ENCODE data around the gene YIF1A.
"Not testable (repeated sequence)": the region's sequence is repeated elsewhere in the genome, so short reads cannot be mapped to it uniquely, and the experiment has no call there.

YIF1A gene

DNA sequence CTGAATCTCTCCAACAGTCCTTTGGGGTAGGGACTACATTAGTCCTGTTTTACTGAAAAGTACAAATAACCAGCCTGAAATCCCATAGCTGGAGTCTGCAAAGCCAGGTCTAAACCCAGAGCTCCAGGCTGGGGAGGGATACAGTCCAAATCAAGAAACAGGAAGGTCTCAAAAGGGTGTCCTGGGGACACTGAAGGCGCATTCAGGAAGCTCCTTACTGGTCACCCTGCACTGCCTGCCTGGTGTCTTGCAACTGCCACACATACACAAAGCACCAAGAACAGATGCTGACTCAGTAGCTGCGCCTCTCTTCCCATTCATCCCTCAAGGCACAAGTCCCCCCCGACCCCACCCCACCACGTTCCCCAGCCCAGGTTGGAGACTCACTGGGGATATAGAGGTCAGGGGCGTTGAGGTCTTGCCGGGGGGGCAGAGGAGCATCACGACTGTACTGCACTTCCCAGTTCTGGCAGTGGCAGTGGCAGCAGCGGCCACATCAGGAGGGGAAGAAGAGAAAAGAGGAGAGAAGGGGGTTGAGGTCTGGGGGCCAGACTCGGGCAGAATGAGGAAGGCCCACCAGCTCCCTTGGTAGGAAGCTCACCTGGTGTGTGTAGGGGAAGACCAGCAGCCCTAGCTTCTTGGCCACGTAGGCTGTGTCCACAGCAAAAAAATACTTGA, 1.6 kb downstream of the YIF1A start:
- DNase-seq (ENCODE audit: low read depth in 3 of 3), result no peak

DNA sequence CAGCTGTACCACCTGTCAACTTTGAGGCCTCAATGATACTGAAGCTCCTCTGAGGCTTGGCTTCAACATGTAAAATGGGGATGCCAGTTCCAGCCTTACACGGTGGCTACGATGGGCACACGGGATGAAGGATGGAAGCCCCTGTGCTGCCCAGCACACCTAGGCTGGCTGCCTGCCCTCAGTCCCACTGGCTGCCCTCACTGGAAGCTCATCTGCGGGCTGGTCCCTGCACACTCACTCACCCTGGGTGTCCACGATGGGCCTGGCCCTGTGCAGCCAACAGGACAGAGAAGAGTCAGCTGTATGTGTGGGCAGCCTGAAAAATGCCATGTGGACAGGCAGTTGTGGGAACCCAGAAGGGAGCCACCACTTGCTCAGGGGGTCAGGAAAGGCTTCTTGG, 2.2 kb downstream of the YIF1A start:
- no peak for DNase-seq (ENCODE audit: low read depth in 3 of 3)

DNA sequence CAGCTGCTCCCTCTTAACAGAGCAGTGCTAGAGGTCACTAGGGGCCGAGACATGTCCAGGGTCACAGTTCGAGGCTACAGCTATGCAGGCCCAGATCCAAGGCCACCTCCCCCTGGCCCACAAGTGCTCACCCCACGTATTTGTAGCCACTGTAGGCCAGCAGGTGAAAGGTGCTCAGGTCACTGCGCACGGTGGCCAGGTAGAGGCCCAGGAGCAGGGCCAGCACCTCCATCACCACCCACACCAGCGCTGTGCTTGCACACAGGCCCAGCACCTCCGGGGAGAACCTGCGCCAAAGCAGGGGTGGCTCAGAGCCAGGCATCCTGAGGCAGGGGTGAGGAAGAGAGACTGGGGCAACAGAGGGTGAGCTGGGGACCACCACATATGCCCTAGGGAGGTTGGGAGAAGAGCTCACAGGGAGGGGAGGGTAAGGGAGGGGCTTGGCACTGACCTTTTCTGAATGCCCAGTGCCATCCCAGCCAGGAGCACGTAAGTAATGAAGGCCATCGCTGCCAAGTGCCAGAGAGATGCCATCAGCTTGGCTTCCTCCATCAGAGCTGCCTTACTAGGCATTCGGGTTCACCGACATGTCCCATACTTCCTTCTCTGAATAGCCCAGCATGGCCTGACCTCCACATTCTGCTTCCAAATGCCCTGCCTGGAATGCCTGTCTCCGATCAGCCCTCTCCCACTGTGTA, 3.5 kb downstream of the YIF1A start:
- no peak for DNase-seq (ENCODE audit: low read depth in 3 of 3)

DNA sequence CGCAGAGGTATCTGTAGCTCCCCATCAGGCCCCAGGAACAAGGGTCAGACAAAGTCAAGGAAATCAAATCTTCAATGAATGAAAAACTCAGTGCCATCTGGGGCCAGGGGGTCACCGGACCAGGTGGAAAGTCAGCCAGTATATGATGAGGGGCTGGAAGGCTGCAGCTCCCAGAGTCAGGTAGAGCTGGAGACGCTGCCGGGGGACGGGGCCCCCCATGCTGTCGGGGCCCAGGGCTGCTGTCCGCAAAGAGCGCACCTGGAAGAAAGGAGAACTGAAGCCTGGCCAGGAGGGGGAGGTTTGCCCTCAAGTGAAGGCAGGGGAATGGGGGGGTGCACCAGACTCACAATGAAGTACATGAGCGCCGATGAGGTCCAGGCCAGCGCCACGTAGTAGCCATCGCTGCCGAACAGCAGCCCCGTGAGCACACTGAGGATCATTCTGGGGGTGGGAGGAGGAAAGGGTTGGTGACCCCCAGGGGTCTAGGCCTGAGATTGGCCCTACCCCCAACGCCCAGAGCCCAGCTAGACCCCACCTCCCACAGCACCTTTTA, 4.3 kb downstream of the YIF1A start:
- no peak for DNase-seq (ENCODE audit: low read depth in 3 of 3)

DNA sequence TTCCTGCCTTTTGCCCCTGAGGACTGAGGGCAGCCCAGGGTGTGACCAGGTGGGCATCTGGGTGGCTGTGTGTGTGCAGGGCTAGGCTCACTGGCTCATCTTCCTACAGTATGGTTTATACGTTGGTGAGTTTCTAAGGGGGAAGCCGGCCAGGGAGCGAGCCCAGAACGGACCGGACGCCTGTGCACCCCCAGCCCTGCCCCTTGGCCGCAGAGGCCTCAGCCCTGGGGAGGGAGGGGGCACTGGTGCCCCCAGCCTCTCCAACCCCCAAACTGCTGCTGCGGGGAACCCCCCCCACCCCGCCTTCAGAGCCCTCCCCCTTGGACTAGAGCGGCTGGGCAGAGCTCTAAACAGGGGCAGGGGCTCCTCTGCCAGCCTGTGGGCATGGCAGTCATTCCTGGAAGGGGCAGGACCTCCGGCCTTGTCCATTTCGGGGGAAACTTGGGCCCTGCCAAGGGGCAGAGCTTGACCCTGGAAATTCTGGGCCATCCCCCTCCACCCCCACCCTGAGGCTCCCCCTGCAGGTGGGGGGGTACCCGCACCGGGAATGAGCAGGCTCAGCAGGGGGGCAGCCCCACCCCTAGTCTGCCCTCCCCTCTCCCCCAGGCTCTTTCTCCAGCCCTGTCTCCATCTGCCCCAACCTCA, 5.4 kb downstream of the YIF1A start:
- DNase-seq (ENCODE audit: low read depth in 3 of 3), result no peak

DNA sequence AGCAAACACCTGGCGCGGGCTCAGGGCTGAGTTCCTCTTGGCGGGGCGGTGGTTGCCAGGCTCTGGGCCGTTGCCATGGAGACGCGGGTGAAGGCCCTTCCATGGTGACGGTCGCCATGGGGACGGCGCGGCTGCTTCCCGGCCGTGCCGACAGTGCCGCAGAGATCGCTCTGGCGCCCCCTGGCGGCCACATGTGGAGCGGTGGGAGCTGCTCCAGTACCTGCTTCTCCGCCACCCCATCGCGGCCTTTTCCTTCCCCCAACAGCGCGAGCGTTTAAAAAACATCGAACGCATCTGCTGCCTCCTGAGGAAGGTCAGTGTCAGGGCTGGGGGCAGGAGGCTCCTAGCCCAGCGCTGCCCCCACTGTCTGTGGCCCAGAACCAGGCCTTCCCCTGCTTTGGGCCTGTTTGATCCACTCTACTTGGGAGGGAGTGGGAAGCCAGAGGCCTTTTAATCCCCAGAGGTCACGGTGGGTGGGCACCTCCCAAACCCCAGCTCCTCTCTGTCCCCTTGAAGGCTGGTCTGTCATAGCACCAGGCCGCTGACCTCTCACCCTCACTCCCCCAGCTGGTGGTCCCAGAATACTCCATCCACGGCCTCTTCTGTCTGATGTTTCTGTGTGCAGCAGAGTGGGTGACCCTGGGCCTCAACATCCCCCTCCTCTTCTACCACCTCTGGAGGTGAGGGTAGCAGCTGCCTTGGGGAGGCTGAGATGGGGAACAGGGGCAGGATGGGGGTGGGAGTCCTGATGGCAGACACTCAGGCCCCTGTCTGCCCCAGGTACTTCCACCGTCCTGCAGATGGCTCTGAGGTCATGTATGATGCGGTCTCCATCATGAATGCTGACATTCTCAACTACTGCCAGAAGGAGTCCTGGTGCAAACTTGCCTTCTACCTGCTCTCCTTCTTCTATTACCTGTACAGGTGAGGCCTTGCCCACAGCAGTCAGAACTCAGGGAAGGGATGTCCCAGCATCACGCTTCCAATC, 6.2 kb downstream of the YIF1A start:
- DNase-seq (ENCODE audit: low read depth in 3 of 3), result peak; percentile 96 to 98 (median 98)

DNA sequence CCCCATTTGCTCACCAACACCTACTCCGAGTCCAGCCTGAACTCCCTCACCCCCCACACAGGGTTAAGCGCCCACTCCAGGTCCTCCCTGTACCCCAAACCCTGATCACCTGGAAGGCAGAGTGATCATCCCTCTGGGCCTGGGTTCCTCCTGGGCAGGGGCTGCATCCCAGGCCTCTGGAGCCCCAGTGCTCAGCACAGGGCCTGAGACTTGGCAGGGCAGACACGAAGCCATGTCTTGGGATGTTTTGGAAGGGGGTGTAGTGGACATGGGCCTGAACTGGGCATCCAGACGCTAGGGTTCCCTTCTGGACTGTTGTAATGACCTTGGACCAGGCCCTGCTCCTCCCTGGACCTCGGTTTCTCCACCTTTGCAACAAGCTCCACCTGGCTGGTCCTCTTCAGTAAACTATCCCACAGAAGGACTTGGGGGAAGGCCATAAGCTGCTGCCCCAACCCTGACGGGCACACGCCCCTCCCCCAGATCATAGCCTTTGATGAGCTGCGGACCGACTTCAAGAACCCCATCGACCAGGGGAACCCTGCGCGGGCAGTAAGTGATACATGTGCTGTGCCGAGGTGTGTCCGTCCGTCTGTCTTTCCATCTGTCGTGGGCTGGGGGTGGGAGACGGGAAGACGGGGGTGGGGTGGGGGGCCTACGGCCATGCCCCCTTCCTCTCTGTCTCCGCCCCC, 7.0 kb downstream of the YIF1A start:
- DNase-seq (ENCODE audit: low read depth in 3 of 3), result no peak

DNA sequence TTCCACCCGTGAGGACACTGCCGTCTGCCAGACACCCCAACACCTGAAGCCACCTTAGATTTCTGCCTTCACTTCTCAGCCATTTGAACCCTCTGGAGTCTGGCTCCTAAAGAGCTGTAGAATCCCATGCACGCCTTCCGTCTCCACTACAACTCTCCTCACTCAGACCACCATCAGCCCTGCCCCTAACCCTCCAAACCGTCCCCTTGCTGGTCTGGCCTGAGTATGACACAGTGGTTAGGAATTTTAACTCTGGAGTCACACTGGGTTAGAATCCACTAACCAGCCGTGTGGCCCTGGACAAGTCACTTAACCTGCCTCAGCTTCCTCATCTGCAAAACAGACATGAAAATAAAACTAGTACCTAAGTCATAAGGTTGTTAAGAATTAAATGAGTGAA, 7.9 kb downstream of the YIF1A start:
- no peak for DNase-seq (ENCODE audit: low read depth in 3 of 3)

DNA sequence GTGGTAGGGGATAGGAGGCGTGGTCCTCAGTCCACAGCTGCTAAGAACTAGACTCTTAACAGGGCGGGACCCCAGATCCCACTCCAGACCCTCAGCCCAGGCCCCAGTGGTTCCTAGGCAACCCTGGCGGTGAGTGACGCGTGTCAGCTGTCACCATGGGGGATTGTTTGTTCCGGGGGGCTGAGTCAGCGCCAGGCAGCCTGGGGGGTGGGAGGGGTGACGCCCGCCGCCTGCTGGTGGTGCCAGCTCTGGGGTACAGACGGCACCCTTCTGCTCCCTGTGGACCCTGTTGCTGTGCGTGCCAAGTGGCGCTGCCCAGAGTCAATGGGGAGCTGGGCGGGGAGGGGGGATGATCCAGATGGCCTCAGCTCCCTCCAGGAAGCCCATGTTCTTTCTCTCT, 8.5 kb downstream of the YIF1A start:
- DNase-seq (ENCODE audit: low read depth in 3 of 3), result no peak

DNA sequence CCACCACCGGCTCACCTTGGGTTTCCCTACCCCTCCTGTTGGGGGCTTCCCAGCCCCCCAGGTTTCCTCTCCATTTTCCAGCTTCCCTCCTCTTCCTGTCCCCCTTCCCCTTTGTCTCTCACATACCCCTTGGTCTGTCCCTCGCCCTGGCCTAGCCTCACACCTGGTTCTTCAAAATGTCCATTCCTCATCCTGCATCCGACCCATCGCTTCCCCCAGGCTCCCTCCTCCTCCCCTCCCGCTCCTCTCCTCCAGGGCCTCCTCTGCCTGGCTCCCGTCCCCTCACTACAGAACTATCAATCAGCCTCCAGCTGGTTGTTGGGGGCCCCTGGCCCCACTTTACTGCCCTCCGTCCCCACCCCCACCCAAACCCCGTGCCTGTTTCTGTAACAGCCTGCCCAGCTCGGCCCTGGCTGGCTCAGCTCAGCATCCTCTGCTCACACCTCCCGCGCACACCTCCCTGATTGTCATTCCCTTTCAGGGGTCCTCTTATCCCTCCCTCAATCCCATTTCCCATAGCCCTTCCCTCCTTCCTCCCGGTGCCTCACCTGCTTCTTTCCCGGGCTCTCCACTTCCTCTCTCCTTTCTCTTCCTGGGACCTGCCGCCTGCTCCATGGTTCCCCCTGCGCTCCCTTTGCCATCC, 9.7 kb downstream of the YIF1A start:
- DNase-seq (ENCODE audit: low read depth in 3 of 3), result no peak

DNA sequence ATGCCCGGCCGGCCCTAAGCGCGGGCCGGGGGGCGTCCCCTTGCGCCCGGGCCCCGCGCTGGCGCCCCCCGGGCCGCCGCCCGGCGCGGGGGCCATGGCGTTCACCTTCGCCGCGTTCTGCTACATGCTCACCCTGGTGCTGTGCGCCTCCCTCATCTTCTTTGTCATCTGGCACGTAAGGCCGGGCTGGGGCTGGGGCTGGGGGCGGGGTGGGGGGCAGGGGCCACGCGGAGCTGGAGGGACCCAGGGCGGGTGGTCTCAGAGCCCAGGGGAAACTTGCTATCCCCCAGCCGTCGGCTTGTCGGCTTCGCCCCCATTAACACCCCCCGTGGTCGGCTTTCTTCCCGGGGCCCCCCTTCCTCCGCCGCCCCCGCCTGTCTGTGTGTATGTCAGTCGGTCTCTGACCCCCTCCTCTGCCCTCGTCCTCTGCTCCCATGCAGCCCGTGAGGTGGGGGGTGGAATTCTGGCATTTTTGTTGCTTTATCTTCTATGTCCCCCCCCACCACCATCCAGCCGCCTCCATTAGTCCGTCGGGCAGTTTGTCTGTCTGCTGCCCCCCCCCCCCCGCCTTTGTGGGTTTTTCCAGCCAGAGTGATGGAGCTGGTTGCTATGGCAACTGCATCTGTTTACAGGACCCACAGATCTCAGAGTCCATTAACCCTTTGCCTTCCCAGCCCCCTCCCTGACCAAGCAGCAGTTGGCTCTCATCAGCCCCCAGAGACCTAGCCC, 10.4 kb downstream of the YIF1A start:
- DNase-seq (ENCODE audit: low read depth in 3 of 3), result no peak

DNA sequence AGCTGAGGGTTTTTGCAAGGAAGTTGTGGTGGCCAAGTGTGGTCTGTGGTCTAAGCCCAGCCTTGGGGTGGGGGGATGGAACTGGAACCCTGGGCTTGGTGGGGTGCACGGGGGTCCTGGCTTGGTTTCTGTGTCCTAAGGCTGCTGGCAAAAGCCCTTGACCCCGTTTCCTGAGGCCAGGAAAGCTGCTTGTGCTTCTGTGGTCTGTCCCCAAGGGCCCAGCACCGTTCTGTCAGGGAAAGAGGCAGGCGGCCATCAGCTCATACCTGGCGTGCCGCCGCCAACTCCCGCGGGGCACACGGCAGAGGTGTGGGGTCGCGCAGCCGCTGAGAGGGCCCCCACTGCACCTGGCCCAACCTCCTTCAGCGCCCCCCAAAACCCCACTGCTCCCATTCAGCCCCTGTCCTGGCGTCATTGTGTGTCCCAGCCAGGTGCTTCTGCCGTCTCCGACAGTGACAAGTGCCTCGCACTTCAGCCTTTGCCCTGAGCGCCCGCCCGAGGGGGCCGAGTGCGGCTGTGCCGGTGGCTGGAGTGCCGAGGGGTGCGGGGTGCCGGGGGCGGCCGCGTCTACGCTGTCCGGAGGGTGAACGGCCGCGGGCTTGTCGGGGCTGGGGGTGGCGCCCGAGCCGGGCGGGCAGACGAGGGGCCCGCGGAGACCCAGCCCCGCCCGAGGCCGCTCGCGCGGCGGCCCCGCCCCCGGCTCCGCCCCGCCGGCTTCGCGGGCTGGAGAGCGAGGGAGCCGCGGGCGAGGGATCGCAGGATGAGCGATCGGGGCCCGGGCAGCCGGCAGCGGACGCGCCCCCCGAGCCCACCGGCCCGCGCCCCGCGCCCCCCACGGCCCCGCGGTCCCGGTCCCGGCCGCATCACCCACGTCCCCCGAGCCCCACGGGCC, 11.2 kb downstream of the YIF1A start, which contains the start of gene CNIH2:
Gene CNIH2, plus strand, starts transcription at position 705 of the 892 bp plus-strand sequence. CDS start 282 bp downstream, outside the sequence.
- DNase-seq (ENCODE audit: low read depth in 3 of 3), result peak in 1 of 3 experiments; percentile 38

DNA sequence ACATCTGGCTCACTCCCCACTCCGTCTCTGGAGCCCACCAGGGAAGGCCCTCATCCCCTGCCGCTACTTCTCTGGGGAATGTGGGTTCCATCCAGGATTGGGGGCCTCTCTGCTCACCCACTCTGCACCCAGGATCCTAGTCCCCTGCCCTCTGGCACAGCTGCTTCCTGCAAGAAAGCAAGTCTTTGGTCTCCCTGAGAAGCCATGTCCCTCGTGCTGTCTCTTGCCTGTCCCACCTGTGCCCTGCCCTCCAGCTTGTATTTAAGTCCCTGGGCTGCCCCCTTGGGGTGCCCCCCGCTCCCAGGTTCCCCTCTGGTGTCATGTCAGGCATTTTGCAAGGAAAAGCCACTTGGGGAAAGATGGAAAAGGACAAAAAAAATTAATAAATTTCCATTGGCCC, 11.9 kb downstream of the YIF1A start:
- DNase-seq (ENCODE audit: low read depth in 3 of 3), result not testable (repeated sequence)

DNA sequence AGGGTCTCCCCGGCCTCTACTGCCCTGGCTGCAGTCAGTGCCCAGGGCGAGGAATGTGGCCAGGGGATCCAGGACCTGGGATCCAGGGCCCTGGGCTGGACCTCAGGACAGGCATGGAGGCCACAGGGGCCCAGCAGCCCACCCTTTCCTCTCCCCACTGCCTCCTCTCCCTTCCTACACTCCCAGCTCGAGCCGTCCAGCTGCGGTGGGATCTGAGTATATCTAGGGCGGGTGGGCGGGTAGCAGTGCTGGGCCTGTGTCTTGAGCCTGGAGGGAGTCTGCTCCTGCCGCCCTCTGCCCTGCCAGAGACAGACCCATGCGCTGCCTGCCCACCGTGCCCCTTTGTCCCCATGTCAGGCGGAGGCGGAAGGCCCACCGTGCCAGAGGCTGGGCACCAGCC, 12.3 kb downstream of the YIF1A start:
- not testable (repeated sequence) for DNase-seq (ENCODE audit: low read depth in 3 of 3)

DNA sequence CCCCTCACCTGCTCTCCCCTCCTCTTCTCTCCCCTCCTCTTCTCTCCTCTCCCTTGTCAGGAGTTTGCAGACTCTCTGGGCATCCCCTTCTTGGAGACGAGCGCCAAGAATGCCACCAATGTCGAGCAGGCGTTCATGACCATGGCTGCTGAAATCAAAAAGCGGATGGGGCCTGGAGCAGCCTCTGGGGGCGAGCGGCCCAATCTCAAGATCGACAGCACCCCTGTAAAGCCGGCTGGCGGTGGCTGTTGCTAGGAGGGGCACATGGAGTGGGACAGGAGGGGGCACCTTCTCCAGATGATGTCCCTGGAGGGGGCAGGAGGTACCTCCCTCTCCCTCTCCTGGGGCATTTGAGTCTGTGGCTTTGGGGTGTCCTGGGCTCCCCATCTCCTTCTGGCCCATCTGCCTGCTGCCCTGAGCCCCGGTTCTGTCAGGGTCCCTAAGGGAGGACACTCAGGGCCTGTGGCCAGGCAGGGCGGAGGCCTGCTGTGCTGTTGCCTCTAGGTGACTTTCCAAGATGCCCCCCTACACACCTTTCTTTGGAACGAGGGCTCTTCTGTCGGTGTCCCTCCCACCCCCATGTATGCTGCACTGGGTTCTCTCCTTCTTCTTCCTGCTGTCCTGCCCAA, 12.8 kb downstream of the YIF1A start:
- no peak for DNase-seq (ENCODE audit: low read depth in 3 of 3)

DNA sequence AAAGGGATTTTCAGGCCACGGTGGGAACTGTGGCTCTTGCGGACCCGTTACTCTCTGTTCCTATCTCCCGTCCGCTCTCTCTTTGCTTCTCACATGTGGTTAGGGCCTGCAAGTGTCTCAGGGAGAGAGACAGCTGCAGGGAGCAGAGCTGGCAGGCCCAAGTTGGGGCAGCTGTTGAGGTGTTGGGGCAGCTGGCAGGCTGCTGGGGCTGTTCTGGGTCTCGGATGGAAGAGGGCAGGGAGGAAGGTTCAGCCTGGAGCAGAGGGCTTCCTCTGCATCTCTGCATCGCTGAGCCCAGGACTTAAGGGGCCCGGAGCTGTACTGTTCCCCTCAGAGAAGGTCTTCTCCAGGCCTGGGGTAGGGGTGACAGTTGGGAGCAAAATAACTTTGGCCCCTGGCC, 13.5 kb downstream of the YIF1A start:
- DNase-seq (ENCODE audit: low read depth in 3 of 3), result no peak

DNA sequence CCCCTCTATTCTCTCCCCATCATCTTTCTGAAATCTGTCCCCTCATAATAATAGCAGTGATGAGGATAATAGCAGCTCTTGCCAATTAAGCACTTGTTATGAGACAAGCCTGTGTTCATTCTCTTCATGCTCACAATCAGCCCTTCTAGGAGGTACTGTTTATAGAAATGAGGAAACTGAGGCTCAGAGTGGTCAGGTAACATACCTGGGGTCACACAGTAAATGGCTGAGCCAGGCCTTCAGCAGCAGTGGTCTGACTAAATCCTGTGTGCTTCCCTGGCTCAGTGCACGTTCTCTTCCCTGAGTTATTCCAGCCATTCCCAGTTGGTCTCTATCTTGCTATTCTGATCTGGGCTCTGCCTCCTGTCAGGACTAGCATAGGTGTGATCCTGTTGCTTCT, 14.7 kb downstream of the YIF1A start:
- no peak for DNase-seq (ENCODE audit: low read depth in 3 of 3)

DNA sequence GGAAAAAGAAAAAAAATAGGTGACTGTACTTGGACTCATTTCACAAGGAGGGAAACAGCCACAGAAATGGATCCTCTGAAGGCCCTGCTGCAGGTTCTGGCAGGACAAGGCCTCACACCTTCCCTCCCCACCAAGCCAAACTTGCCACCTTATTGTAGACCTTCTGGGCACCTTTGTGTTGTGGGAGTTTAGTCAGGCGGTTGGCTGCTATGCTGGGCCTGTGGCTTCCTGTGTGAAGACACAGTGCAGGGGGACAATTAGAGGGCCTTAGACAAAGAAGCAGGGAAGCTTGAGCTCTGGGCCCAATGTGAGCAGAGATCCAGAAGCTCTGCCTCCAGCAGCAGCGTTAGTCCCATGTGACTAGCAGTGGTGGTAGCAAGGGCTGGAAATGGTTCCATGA, 16.3 kb downstream of the YIF1A start:
- DNase-seq (ENCODE audit: low read depth in 3 of 3), result no peak

All from stimulated activated CD4-positive, alpha-beta T cell treated with anti-CD3 and anti-CD28 coated beads, TNF-alpha, amount 100 ng/mL, for 24 hours (primary cell).